Measurements from ENCODE around the gene TMEM248. TPM values are rescaled to one million over a fixed set of nuclear protein-coding genes. Genes with fewer than 3 reads are reported as not detected.
A peak's percentile ranks its signal among the peaks of the same experiment; 100 is the strongest.

Gene TMEM248
- total and polyA plus RNA-seq, 10 donors: 21.5 to 142 (median 87.4) TPM

- Histone ChIP-seq H3K27me3 (replicated peaks in 1 of 7) (no peaks in the 10 kb centered on the region), H3K4me3 (no peak overlapping the region), H3K27ac (no peak overlapping the region), H3K9me3 (no peaks in the 10 kb centered on the region), H3K36me3 (peaks cover 3 to 76% (median 58%) of the 10 kb centered on the region in 6 donors), H3K4me1 (no peaks in the 10 kb centered on the region)
- WGBS, 5 donors: 95 to 97% (median 95%) methylated on average over 17 of the region's 17 CpGs
- DNase-seq: peak; percentile 33
- no peak for TF ChIP-seq POLR2A (IDR thresholded peaks at IDR 0.05)
- no peak for TF ChIP-seq POLR2AphosphoS5 (IDR thresholded peaks at IDR 0.05)
- no peak for TF ChIP-seq CTCF (IDR thresholded peaks at IDR 0.05 in 8 of 11, conservative IDR thresholded peaks at IDR 0.05 in 3 of 11)
- intact Hi-C loops (cut with DNase I; ENCODE audit: low total_unique reads): no loop called here
These were observed 37.7 kb downstream of the TMEM248 start for GRCh38 chr7:66958538-66959350.

DNA sequence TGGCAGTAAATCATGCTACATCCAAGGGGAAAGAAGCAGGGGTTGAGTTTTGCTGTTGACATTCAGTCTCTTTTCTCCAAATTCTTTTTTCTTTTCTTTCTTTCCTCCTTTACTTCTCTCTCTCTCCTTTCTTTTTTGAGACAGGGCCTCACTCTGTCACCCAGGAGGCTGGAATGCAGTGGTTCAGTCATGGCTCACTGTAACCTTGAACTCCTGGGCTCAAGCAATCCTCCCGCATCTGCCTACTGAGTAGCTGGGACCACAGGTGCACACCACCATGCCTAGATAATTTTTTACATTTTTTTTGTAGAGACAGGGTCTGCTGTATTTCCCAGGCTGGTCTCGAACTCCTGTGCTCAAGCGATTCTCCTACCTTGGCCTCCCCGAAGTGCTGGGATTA lies 39.2 kb downstream of the TMEM248 start:
- H3K27me3 ChIP-seq (replicated peaks in 1 of 7): no peaks in the 10 kb centered on the region
- peaks cover 3 to 62% (median 46%) of the 10 kb centered on the region in 6 donors for H3K36me3 ChIP-seq
- no peak overlapping the region for H3K4me3 ChIP-seq
- H3K9me3 ChIP-seq: no peaks in the 10 kb centered on the region
- DNase-seq: no peak
- intact Hi-C loops (cut with DNase I; ENCODE audit: low total_unique reads): no loop called here
- 96 to 99% (median 98%) methylated on average over 4 of the region's 4 CpGs for WGBS, 5 donors
- H3K27ac ChIP-seq: no peak overlapping the region
- H3K4me1 ChIP-seq: no peaks in the 10 kb centered on the region
- TF ChIP-seq CTCF (IDR thresholded peaks at IDR 0.05 in 8 of 11, conservative IDR thresholded peaks at IDR 0.05 in 3 of 11): no peak
- no peak for TF ChIP-seq POLR2AphosphoS5 (IDR thresholded peaks at IDR 0.05)
- TF ChIP-seq POLR2A (IDR thresholded peaks at IDR 0.05): no peak

GRCh38 chr7:66961096-66961495 lies 40.1 kb downstream of the TMEM248 start:
- intact Hi-C loops (cut with DNase I; ENCODE audit: low total_unique reads): no loop called here
- WGBS, 5 donors: 90 to 100% (median 96%) methylated on average over 4 to 5 of the region's 5 CpGs
- H3K4me3 ChIP-seq: no peak overlapping the region
- no peaks in the 10 kb centered on the region for H3K9me3 ChIP-seq
- H3K4me1 ChIP-seq: no peaks in the 10 kb centered on the region
- peak; percentile 43 for DNase-seq
- TF ChIP-seq CTCF (IDR thresholded peaks at IDR 0.05 in 8 of 11, conservative IDR thresholded peaks at IDR 0.05 in 3 of 11): no peak
- peak in 1 of 3 donors; percentile 35 for TF ChIP-seq POLR2AphosphoS5 (IDR thresholded peaks at IDR 0.05)
- peaks cover 0 to 53% (median 37%) of the 10 kb centered on the region in 6 donors for H3K36me3 ChIP-seq
- H3K27me3 ChIP-seq (replicated peaks in 1 of 7): no peaks in the 10 kb centered on the region
- H3K27ac ChIP-seq: no peak overlapping the region

- peaks cover 0 to 20% (median 7%) of the 10 kb centered on the region in 6 donors for H3K36me3 ChIP-seq
- TF ChIP-seq POLR2A (IDR thresholded peaks at IDR 0.05) (no peak), POLR2AphosphoS5 (IDR thresholded peaks at IDR 0.05) (no peak), CTCF (IDR thresholded peaks at IDR 0.05 in 8 of 11, conservative IDR thresholded peaks at IDR 0.05 in 3 of 11) (no peak)
- WGBS, 5 donors: 34 to 45% (median 41%) methylated on average over 4 of the region's 4 CpGs
- DNase-seq: no peak
- H3K27me3 ChIP-seq (replicated peaks in 1 of 7): no peaks in the 10 kb centered on the region
- no peaks in the 10 kb centered on the region for H3K4me1 ChIP-seq
- no peaks in the 10 kb centered on the region for H3K9me3 ChIP-seq
- H3K27ac ChIP-seq: no peak overlapping the region
- intact Hi-C loops (cut with DNase I; ENCODE audit: low total_unique reads): no loop called here
- no peak overlapping the region for H3K4me3 ChIP-seq
These were observed 43.4 kb downstream of the TMEM248 start for GRCh38 chr7:66964411-66964810.

Data from spleen (tissue), 11 donors.